BLaER1 (cell line): Measurements from ENCODE around the gene GBF1.
A peak's percentile ranks its signal among the peaks of the same experiment; 100 is the strongest.

ENCODE experiments used
- H3K27ac ChIP-seq: shearing (Covaris generic); formaldehyde crosslinking; 2 replicates; pipeline ENCODE4 v1.8.1; 2022
- H3K27me3 ChIP-seq: shearing (Covaris generic); formaldehyde crosslinking; 2 replicates; pipeline ENCODE4 v1.8.1; 2022
- H3K36me3 ChIP-seq: shearing (Covaris generic); formaldehyde crosslinking; 2 replicates; pipeline ENCODE4 v1.8.1; 2022
- H3K4me1 ChIP-seq: shearing (Covaris generic); formaldehyde crosslinking; 2 replicates; pipeline ENCODE4 v1.8.1; 2022
- H3K4me2 ChIP-seq: shearing (Covaris generic); formaldehyde crosslinking; 2 replicates; pipeline ENCODE4 v1.8.1; 2022
- H3K4me3 ChIP-seq: shearing (Covaris generic); formaldehyde crosslinking; 2 replicates; pipeline ENCODE4 v1.8.1; 2022
- H3K9ac ChIP-seq: shearing (Covaris generic); formaldehyde crosslinking; 2 replicates; pipeline ENCODE4 v1.8.1; 2022
- H3K9me3 ChIP-seq: shearing (Covaris generic); formaldehyde crosslinking; 2 replicates; pipeline ENCODE4 v1.8.1; 2022
- H4K20me1 ChIP-seq: shearing (Covaris generic); formaldehyde crosslinking; 2 replicates; pipeline ENCODE4 v1.8.1; 2022
- Cebpa-rat ChIP-seq: shearing (Covaris generic); IDR thresholded peaks from 2 replicates; pipeline ENCODE4 v1.8.1; 2022

The GBF1 gene

GRCh38 chr10:102327641-102328040 is 82.3 kb downstream of the GBF1 start:
- H3K4me1 ChIP-seq: peaks cover 32% of the 10 kb centered on the region
- H3K27ac ChIP-seq: no peak overlapping the region
- H3K4me3 ChIP-seq: no peak overlapping the region
- H3K36me3 ChIP-seq: peaks cover 16% of the 10 kb centered on the region
- no peaks in the 10 kb centered on the region for H3K9me3 ChIP-seq
- TF ChIP-seq Cebpa-rat: no peak
- no peak overlapping the region for H3K4me2 ChIP-seq
- H3K9ac ChIP-seq: no peak overlapping the region
- H3K27me3 ChIP-seq: peaks cover 8% of the 10 kb centered on the region; the same call in 1 of the 2 replicates
- H4K20me1 ChIP-seq: peaks cover 100% of the 10 kb centered on the region

- H3K4me3 ChIP-seq: no peak overlapping the region
- no peak overlapping the region for H3K27ac ChIP-seq
- H3K4me1 ChIP-seq: no peaks in the 10 kb centered on the region
- no peak overlapping the region for H3K4me2 ChIP-seq
- no peaks in the 10 kb centered on the region for H3K27me3 ChIP-seq
- no peak for TF ChIP-seq Cebpa-rat
- no peak overlapping the region for H3K9ac ChIP-seq
- no peaks in the 10 kb centered on the region for H3K9me3 ChIP-seq
- peaks cover 44% of the 10 kb centered on the region for H3K36me3 ChIP-seq
- H4K20me1 ChIP-seq: peaks cover 98% of the 10 kb centered on the region
Observed at GRCh38 chr10:102332772-102333171, 87.4 kb downstream of the GBF1 start.

- no peak overlapping the region for H3K27ac ChIP-seq
- H3K4me2 ChIP-seq: no peak overlapping the region
- H3K4me1 ChIP-seq: no peaks in the 10 kb centered on the region
- H3K9ac ChIP-seq: no peak overlapping the region
- no peaks in the 10 kb centered on the region for H3K27me3 ChIP-seq
- peaks cover 97% of the 10 kb centered on the region for H4K20me1 ChIP-seq
- peaks cover 51% of the 10 kb centered on the region for H3K36me3 ChIP-seq
- no peaks in the 10 kb centered on the region for H3K9me3 ChIP-seq
- no peak overlapping the region for H3K4me3 ChIP-seq
- TF ChIP-seq Cebpa-rat: no peak
Observed at GRCh38 chr10:102334101-102334500, 88.8 kb downstream of the GBF1 start.

DNA sequence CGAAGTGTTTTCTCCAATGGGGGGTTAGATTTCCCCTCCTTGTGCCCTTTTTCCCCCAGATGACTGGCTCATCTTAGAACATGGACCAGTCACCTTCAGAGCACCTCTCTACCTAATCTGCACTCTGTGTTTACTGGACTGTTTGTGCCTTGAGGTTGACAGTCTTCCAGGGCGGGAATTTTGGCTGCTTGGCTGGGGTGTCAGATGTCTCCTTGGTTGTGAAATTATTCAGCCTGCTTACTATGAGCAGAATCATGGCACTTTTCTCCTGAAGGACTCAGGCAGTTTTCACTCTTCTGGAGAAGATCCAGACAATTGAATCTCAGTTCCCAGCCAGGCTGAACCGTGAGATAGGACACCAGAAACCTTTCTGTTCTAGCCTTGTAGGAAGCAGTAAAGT is 89.9 kb downstream of the GBF1 start:
- no peak overlapping the region for H3K9ac ChIP-seq
- H3K27me3 ChIP-seq: no peaks in the 10 kb centered on the region
- H3K4me1 ChIP-seq: no peaks in the 10 kb centered on the region
- no peak overlapping the region for H3K27ac ChIP-seq
- TF ChIP-seq Cebpa-rat: no peak
- no peak overlapping the region for H3K4me3 ChIP-seq
- H3K36me3 ChIP-seq: peaks cover 46% of the 10 kb centered on the region
- H4K20me1 ChIP-seq: peaks cover 86% of the 10 kb centered on the region
- no peak overlapping the region for H3K4me2 ChIP-seq
- no peaks in the 10 kb centered on the region for H3K9me3 ChIP-seq

DNA sequence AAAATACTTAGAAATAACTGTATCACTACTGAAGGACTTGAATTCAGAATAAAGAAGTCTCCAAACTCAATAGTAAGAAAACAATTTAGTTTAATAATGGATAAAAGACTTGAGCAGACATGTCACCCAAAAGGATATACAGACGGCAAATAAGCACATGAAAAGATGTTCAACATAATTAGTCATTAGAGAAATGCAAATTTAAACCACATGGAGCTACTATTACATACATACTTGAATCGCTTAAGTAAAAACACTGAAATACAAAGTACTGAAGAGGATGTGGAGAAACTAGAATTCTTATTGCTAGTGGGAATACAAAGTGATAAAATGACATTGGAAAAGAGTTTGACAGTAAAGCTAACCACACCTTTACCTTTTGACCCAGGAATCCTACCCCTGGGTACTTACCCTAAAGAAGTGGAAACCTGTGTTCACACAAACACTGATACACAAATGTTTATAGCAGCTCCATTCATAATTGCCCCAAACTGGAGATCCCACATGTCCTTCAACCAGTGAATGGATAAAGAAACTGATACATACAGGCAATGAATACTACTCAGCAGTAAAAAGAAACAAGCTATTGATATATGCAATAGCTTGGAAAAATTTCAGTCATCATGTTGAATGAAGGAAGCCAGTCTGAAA is 95.8 kb downstream of the GBF1 start:
- H3K27me3 ChIP-seq: no peaks in the 10 kb centered on the region

DNA sequence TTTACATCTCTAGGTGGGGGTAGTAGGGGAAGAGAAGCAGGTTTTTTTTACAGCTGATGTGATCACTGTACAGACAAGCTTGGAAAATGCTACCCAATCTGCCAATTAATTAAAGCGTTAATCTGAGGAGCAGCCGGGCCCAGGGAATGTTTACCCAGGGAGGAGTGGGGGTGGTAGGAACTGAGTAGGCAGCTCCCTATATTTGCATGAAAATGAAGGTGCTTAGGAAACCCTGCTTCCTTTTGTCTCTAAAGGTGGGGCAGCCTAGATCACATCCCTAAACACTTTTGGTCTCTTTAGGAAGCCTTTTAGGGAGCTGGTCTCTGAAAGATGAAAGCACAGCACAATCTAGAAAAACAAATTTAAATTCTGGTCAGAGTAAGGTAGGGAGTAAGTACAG is 97.1 kb downstream of the GBF1 start:
- Histone ChIP-seq H3K27ac (no peak overlapping the region), H3K9ac (no peak overlapping the region), H3K4me3 (no peak overlapping the region), H3K9me3 (no peaks in the 10 kb centered on the region), H3K27me3 (no peaks in the 10 kb centered on the region), H3K4me2 (no peak overlapping the region), H3K36me3 (peaks cover 52% of the 10 kb centered on the region), H3K4me1 (peaks cover 3% of the 10 kb centered on the region), H4K20me1 (peaks cover 65% of the 10 kb centered on the region)
- no peak for TF ChIP-seq Cebpa-rat

More for the DNA sequence above, 95.8 kb downstream of the GBF1 start:
- Histone ChIP-seq H3K9ac (no peak overlapping the region), H3K4me1 (no peaks in the 10 kb centered on the region), H3K9me3 (no peaks in the 10 kb centered on the region), H3K4me3 (no peak overlapping the region), H3K36me3 (peaks cover 42% of the 10 kb centered on the region), H3K4me2 (no peak overlapping the region), H3K27ac (no peak overlapping the region), H4K20me1 (peaks cover 69% of the 10 kb centered on the region)
- TF ChIP-seq Cebpa-rat: no peak

GRCh38 chr10:102342958-102343357 is 97.6 kb downstream of the GBF1 start:
- no peak overlapping the region for H3K4me3 ChIP-seq
- H3K27me3 ChIP-seq: no peaks in the 10 kb centered on the region
- no peak overlapping the region for H3K9ac ChIP-seq
- no peaks in the 10 kb centered on the region for H3K9me3 ChIP-seq
- TF ChIP-seq Cebpa-rat: no peak
- H3K36me3 ChIP-seq: peaks cover 57% of the 10 kb centered on the region
- H3K4me1 ChIP-seq: peaks cover 8% of the 10 kb centered on the region
- peaks cover 65% of the 10 kb centered on the region for H4K20me1 ChIP-seq
- no peak overlapping the region for H3K27ac ChIP-seq
- no peak overlapping the region for H3K4me2 ChIP-seq

- Histone ChIP-seq H3K4me3 (no peak overlapping the region), H4K20me1 (peaks cover 66% of the 10 kb centered on the region), H3K4me2 (no peak overlapping the region), H3K27ac (no peak overlapping the region), H3K9me3 (no peaks in the 10 kb centered on the region), H3K4me1 (peaks cover 17% of the 10 kb centered on the region), H3K9ac (no peak overlapping the region), H3K27me3 (no peaks in the 10 kb centered on the region), H3K36me3 (peaks cover 62% of the 10 kb centered on the region)
- no peak for TF ChIP-seq Cebpa-rat
Observed at GRCh38 chr10:102344067-102344466, 98.7 kb downstream of the GBF1 start.

DNA sequence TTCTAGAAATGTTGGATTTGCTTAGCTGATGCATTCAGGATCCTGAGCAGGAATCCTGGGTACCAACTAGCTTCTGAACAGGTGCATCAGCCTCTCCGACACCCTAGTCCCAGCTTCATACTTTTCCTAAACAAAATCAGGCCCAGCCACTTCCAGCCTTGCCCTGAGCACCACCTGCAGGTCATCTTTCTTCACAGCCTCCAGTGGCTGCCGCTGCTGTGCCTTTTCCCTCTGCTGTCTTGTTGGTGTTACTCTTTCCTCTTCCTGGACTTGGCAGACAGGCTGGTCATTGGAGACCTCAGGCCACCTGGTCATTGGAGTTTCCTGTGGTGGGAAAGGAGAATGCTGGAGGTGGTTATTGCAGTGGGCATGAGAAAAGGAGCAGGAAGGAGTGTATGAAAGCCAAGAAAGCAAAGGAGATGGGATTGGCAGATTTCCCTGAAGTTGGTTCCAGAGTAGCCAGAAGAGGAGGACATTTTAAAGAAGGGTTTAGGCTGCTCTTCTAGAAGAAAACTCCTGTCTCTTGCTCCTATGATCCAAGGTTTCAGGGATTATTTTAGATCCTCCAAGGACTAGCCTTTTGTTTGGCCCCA is 102.0 kb downstream of the GBF1 start:
- Histone ChIP-seq H3K27me3 (no peaks in the 10 kb centered on the region), H3K4me3 (no peak overlapping the region), H3K9me3 (no peaks in the 10 kb centered on the region), H3K27ac (no peak overlapping the region), H3K4me2 (peak overlapping the region; percentile 17), H3K36me3 (peaks cover 90% of the 10 kb centered on the region), H3K9ac (no peak overlapping the region), H3K4me1 (peaks cover 17% of the 10 kb centered on the region), H4K20me1 (peaks cover 83% of the 10 kb centered on the region)
- no peak for TF ChIP-seq Cebpa-rat

DNA sequence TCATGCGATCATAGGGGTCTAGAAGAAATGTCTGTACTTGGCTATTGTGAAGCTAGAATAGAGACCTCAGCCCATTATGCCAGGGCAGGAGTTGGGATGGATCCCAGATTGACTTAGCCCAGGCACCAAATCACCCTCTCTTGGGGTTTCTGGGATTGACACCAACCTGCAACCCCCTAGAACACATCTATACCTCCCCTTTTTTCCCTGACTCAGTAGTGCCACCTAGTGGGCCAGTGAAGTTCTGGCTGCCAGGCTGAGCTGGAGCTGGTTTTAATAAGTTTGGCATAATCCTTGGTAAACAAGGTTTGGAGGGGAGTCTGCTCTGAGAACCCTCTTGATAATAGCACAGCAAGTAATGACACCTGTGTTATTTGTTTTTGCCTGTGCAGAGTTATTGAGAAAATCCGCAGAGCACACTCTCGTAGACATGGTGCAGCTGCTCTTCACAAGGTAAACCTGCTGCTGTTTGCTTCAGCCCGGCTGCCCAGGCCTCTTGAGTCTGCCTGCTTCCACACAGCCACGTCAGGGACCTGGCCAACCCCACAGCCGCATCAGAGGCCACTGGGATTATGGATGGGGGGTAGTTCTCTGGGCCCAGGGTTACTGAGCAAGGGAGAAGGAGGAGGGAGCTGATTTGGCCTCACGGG is 106.9 kb downstream of the GBF1 start:
- Histone ChIP-seq H3K36me3 (peaks cover 95% of the 10 kb centered on the region), H3K9ac (no peak overlapping the region), H3K4me3 (no peak overlapping the region), H3K9me3 (no peaks in the 10 kb centered on the region), H3K4me2 (no peak overlapping the region), H3K27ac (no peak overlapping the region), H3K4me1 (peaks cover 17% of the 10 kb centered on the region), H3K27me3 (no peaks in the 10 kb centered on the region), H4K20me1 (peaks cover 62% of the 10 kb centered on the region)
- TF ChIP-seq Cebpa-rat: no peak
